ENCODE data around the gene GPRIN3. TPM values are rescaled to one million over a fixed set of nuclear protein-coding genes. Genes with fewer than 3 reads are reported as not detected.

GPRIN3 gene
- total RNA-seq, 1 experiment from 2014 or later: 0.39 TPM

DNA sequence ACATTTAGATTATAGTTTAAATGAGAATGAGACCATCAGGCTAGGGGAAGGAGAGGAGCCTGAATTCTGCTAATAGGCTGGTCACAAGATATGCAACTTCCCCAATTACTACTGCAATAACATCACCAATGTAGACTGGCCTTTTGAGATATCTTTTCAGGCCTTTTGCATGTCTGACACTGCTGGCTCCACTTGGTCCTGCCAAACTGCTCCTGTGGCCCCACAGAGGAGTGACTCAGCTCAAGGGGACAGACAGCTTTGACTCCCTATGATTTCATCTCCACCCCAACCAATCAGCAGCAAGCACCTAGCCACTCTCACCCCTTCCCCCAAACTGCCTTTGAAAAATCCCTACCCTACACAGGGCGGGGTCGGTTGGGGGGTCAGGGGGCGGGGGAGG, 22.8 kb downstream of the GPRIN3 start:
- Histone ChIP-seq H3K9ac (ENCODE audit: low read length) (no peak overlapping the region), H2AFZ (ENCODE audit: low read depth, low read length, poor library complexity, severe bottlenecking) (no peak overlapping the region), H3K79me2 (ENCODE audit: insufficient read depth, low read length) (no peaks in the 10 kb centered on the region), H3K4me3 (replicated peaks in 1 of 2; ENCODE audit: low read depth in 1 of 2, low read length in 2 of 2) (no peak overlapping the region), H4K20me1 (ENCODE audit: insufficient read depth) (no peaks in the 10 kb centered on the region), H3K27ac (ENCODE audit: low read depth, low read length) (no peak overlapping the region), H3K9me2 (ENCODE audit: insufficient read depth) (no peaks in the 10 kb centered on the region), H3K4me1 (ENCODE audit: control insufficient read depth in 1 of 2, insufficient read depth in 2 of 2, low read length in 2 of 2) (peaks cover 0 to 6% of the 10 kb centered on the region in 2 experiments; a peak in 2 of 4 replicates), H3K36me3 (ENCODE audit: control insufficient read depth in 1 of 2, insufficient read depth in 2 of 2, low read length in 2 of 2) (no peaks in the 10 kb centered on the region), H3K27me3 (ENCODE audit: insufficient read depth, low read length) (no peaks in the 10 kb centered on the region), H3K9me3 (ENCODE audit: control insufficient read depth in 1 of 2, insufficient read depth in 1 of 2, low read depth in 1 of 2, low read length in 2 of 2) (no peaks in the 10 kb centered on the region), H3K4me2 (ENCODE audit: low read length) (peak overlapping the region; percentile 17)
- DNase-seq (ENCODE audit: low read depth, low spot score): no peak
- TF ChIP-seq MAX (IDR thresholded peaks at IDR 0.05) (no peak), ELF1 (IDR thresholded peaks at IDR 0.05; ENCODE audit: borderline replicate concordance, low read depth) (no peak), ZFX (IDR thresholded peaks at IDR 0.05) (no peak), YY1 (IDR thresholded peaks at IDR 0.05; ENCODE audit: extremely low read depth, insufficient replicate concordance, low read depth, low read length) (no peak), JUND (IDR thresholded peaks at IDR 0.05) (no peak), SRF (IDR thresholded peaks at IDR 0.05; ENCODE audit: low read depth) (no peak), ZNF274 (IDR thresholded peaks at IDR 0.05; ENCODE audit: low read depth, low read length) (no peak), ATF3 (IDR thresholded peaks at IDR 0.05) (no peak), POLR2A (IDR thresholded peaks at IDR 0.05; ENCODE audit: borderline replicate concordance, extremely low read depth, insufficient read depth, insufficient read length) (no peak), CEBPB (IDR thresholded peaks at IDR 0.05; ENCODE audit: low read depth) (no peak), TCF7L2 (IDR thresholded peaks at IDR 0.05; ENCODE audit: borderline replicate concordance, extremely low read depth, insufficient read depth, insufficient read length) (no peak), SIN3A (IDR thresholded peaks at IDR 0.05; ENCODE audit: low read depth) (no peak)
- TF ChIP-seq, protein P1, sequence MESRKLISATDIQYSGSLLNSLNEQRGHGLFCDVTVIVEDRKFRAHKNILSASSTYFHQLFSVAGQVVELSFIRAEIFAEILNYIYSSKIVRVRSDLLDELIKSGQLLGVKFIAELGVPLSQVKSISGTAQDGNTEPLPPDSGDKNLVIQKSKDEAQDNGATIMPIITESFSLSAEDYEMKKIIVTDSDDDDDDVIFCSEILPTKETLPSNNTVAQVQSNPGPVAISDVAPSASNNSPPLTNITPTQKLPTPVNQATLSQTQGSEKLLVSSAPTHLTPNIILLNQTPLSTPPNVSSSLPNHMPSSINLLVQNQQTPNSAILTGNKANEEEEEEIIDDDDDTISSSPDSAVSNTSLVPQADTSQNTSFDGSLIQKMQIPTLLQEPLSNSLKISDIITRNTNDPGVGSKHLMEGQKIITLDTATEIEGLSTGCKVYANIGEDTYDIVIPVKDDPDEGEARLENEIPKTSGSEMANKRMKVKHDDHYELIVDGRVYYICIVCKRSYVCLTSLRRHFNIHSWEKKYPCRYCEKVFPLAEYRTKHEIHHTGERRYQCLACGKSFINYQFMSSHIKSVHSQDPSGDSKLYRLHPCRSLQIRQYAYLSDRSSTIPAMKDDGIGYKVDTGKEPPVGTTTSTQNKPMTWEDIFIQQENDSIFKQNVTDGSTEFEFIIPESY (IDR thresholded peaks at IDR 0.05; ENCODE audit: extremely low read depth, insufficient replicate concordance, low read length): no peak
- ATAC-seq: peak; percentile 72
- BruUV-seq (replicated peaks): no TSS peak
- intact Hi-C loops (cut with micrococcal nuclease): no loop called here
- ChIA-PET CTCF (no interaction called here), RAD21 (ENCODE audit: low non-redundant PET in 1 of 2, low total read pairs in 2 of 2, uncharacterized antibody in 2 of 2, unreplicated experiment in 2 of 2) (no interaction called here), POLR2A (no interaction called here)

Data from HCT116 (cell line).